HL-60 (cell line): ENCODE measurements around the gene FAM170B.

Source experiments
- GABPA ChIP-seq: IDR thresholded peaks from 2 replicates; pipeline ENCODE4 v1.6.1; 2012; ENCODE audit warnings: low read depth
- POLR2AphosphoS5 ChIP-seq: IDR thresholded peaks from 2 replicates; pipeline ENCODE4 v1.6.1; 2012; ENCODE audit warnings: low read depth
- TF ChIP-seq, protein P1 (sequence below): IDR thresholded peaks from one replicate; pipeline ENCODE4 v1.5.1; 2011; ENCODE audit warnings: low read length, control low read depth, inconsistent platforms; ENCODE audit not compliant: insufficient read depth

DNA sequence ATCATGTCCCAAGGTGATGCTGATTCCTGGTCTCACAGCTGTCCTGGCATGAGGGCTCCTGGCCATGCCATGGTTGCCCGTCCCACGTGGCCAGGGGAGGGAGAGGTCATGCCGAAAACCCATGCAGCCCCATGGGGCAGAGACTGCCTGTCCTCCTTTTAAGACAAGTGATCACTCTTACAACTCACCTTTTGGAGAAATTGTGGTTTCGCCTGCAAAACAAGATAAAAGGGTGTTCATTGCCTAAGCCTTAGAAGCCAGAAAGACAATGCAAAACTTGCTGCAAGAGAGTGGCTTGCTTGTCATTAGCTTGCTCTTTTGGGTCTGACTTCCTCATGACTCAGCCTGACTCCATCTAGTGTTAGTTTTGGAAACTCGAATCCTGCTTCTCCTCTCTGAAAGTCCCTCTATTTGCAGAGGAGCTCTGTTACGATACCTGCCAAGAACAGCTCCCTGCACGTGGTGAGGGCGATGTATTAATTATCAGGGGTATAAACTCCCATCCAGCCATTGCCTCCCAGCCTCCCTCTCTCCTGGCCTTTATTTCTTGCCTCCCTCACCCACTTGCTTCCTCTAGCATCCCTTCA, 27.7 kb upstream of the FAM170B start:
- TF ChIP-seq, protein P1, sequence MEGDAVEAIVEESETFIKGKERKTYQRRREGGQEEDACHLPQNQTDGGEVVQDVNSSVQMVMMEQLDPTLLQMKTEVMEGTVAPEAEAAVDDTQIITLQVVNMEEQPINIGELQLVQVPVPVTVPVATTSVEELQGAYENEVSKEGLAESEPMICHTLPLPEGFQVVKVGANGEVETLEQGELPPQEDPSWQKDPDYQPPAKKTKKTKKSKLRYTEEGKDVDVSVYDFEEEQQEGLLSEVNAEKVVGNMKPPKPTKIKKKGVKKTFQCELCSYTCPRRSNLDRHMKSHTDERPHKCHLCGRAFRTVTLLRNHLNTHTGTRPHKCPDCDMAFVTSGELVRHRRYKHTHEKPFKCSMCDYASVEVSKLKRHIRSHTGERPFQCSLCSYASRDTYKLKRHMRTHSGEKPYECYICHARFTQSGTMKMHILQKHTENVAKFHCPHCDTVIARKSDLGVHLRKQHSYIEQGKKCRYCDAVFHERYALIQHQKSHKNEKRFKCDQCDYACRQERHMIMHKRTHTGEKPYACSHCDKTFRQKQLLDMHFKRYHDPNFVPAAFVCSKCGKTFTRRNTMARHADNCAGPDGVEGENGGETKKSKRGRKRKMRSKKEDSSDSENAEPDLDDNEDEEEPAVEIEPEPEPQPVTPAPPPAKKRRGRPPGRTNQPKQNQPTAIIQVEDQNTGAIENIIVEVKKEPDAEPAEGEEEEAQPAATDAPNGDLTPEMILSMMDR: peak; percentile 23
- TF ChIP-seq POLR2AphosphoS5: no peak
- TF ChIP-seq GABPA: no peak
